A204.1 (cell line): ENCODE results near the gene NTN1.
"Not testable (repeated sequence)": the region's sequence is repeated elsewhere in the genome, so short reads cannot be mapped to it uniquely, and the experiment has no call there.

ENCODE experiments used
- FAIRE-seq: peaks from 2 replicates; lab custom pipeline; 2012; peaks lifted over from hg19 to GRCh38; lab: Jason Lieb, UNC

NTN1 gene

DNA sequence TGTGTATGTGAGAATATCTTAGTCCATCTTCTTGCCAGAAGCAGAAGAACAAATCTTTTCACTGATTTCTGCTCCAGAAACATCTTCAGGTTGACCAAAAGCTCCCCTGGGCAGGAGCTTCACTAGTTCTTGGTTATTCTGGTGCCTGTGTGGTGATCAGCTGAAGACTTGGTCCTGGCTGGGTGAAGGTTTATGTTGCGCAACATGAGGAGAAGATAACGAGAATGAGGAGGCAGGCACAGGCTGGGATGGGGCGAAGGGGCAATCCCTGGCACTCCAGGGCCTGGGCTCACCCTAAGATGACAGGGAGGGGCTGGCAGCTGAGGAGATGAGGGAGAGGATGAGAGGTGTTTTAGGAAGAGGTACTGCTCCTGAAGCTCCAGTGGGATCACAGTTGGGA lies 232.0 kb downstream of the NTN1 start:
- FAIRE-seq, result no peak

DNA sequence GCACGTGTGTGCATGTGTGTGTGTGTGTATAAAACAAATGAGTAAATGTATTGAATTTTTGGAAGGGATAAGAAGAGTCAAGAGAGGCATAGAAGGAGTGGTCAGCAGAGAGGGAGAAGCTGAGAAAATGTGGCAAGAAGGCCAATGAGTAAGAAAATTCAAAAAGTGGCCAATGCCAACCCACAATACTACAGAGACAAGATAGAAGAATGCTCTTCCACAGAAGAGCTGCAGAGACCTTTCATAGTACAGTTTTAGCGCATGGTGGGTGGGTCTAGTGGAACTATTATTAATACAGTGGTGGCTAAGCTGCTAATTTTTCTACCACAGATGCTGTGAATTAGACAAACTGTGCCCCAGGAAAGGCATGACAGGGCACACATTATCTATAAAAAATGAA lies 233.5 kb downstream of the NTN1 start:
- no peak for FAIRE-seq

DNA sequence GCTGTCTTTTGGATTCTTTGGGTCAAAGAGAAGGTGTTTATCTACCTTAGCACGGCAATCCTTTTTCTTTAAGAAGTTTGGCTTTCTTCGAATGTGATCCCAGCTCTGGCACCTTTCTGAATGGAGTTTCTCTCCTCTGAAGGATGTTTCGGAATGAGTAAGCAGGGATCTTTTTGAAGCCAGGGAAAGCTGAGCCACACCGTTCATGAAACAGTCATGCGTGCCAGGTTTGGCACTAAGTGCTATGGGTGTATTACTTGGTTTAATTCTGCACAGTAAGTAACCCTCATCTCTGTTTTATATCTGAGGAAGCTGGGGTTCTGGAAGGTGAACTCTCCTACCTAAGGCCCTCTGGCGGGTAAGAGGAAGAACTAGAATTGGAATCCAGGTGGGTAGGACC lies 234.5 kb downstream of the NTN1 start:
- FAIRE-seq, result no peak

DNA sequence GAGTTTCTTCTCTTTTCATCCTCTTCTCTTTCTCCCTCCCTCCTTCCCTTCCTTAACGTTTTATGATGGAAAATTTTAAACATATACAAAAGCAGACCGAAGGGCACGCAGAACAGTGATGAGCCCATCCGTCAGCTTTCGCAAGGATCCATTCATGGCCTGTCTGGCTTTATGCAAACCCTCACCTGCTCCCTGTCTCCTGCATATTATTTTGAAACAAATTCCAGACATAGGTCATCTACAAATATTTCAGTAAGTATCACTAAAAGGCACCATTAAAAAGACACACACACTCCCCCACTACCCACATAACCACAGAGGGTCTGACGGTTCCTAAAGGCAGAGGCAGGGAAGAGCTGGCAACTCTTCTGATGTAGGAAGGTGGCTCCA lies 235.0 kb downstream of the NTN1 start:
- FAIRE-seq, result no peak

DNA sequence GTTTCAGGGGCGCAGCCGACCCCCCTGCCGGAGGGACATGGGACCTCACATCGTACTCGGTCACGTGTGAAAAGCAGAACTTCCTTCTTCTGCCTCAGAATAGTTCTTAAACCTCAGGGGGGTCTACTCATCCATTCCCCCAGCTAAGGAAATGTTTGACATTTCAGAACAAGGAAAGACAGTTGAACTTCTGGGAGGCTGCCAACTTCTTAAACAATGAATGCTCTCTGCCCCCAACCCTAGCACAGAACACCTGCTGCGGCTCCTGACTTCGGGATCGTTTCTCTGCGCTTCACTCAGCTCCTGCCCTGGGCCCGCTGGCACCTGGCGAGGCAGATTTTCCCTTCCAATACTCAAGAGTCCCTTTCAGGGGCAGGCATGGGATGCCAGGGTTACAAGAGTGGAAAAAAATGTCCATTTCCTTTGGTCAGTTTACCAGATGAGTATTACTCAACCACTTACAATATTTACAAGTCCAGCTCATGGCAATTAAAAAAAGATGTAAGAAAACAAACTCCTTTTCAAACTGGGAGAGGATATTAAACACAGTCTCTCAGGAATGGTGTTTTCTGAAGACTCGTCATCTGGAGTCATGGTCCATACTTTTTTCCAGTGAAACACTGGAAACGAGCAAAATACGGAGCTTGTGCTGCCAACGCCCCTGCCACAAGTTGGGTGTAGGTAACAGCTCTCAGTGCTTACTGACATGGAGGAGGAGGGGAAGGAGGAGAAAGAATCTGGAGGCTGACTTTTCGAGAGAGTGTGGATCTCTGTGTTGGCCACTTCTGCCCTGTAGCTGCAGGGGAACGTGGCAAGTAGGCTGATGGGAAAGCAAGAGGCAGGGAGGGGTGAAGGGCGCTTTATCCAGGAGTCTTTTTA lies 235.7 kb downstream of the NTN1 start:
- FAIRE-seq, result no peak

DNA sequence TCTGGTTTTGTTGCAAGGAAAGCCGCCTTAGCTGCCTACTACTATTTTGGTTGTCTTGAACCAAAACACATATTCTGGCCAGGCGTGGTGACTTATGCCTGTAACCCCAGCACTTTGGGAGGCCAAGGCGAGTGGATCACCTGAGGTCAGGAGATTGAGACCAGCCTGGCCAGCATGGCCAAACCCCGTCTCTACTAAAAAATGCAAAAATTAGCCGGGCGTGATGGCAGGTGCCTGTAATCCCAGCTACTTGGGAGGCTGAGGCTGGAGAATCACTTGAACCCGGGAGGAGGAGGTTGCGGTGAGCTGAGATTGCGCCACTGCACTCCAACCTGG lies 236.3 kb downstream of the NTN1 start:
- not testable (repeated sequence) for FAIRE-seq

DNA sequence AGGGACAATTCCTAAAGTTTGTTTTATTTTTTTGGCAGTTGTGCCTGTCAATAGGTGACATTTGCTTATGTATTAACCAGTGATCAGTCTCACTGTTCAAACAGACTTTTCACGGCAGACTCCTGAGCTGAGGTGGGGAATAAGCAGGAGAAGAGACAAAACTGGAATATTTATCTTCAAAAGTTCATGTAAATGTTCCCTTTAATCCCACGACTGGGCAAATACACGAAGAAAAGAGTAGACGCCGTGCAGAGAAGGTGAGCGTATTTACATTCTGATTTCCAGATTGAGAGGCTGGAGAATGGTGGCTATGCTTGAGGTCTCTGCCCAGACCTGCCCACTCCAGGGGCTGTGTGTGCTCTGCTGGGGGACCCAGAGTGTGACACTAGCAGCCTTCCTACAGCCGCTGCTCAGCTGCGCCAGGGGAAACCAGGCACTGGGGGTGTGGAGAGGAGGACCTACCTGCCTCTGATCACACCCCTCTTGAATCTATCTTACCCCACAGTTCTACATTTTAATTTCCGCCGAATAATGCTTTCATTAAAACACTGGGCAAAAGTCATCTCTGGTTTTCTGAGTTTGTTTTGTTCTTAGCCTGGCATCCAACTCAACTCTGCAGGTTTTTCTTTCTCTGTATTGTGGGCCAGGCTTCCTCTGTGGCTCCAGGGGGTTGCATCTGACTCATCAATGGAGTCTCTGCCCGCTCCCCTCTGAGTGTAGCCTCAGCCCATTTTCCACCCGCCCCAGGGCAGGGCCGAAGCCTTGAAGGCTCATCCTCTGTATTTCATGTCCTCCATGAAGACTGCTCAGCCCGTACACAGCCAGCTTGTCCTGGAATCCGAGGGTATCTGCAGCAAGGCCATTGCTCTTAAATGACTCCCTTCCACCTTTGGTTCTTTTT lies 237.1 kb downstream of the NTN1 start:
- FAIRE-seq, result no peak

DNA sequence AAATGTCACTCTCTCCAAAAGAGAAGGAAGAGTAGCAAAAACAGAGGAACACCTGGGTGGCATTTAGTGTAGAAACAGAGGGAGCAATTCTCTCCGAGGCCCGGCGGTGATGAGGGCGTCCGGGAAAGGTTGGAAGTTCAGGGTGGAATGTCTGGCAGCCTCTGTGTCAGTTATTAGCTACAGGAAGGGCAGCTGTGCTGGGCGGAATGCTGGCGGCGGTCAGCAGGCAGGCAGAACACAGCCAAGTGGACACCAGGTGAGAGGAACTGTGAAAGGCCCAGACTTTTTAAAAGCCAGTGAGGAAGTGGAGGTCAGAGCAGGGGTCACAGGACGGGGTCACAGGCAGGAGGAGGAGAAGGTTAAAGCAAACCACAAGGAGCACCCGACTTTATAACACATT lies 238.1 kb downstream of the NTN1 start:
- no peak for FAIRE-seq

DNA sequence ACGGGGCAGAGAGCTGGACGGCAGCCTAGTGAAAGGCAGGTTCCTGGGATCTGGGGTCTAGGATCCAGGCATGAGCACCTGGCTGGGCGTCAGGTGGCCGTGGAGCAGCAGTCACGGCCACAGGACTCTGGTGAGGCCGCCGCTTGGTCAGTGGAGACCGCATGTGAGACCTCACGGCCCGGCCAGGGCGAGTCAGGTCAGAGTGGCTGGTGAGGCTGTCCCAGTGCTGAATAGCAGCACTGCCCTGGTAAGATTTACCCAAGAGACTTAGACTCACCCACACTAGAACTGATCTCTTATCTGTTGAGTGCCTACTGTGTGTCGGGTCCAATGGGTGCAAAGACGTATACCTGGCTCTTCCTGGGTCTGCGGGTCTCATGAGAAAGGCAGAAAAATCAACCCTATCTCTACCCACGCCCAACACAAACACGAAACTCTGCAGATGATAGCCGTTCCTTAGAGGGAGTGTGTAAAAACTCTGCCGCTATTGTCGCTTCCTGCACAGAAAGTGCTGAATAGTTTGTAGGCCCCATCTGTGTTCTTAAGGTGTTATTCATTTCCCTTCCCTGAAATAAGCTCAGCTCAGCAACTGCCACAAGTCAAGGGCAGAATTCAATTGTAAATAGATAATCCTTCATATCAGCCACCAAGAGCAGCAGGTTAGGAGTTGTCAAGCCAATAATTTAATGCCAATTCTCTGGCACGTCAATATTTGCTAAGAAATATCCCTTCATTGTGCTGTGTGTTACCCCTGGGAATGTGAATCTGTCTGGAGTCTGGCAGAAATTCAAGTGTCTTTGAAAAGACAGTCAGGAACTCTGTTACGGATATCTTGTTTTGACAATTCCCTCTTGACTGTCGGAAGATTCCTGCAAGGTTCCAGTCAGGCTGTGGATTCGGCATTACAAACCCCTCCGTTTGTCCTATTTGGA lies 240.0 kb downstream of the NTN1 start:
- FAIRE-seq, result no peak

DNA sequence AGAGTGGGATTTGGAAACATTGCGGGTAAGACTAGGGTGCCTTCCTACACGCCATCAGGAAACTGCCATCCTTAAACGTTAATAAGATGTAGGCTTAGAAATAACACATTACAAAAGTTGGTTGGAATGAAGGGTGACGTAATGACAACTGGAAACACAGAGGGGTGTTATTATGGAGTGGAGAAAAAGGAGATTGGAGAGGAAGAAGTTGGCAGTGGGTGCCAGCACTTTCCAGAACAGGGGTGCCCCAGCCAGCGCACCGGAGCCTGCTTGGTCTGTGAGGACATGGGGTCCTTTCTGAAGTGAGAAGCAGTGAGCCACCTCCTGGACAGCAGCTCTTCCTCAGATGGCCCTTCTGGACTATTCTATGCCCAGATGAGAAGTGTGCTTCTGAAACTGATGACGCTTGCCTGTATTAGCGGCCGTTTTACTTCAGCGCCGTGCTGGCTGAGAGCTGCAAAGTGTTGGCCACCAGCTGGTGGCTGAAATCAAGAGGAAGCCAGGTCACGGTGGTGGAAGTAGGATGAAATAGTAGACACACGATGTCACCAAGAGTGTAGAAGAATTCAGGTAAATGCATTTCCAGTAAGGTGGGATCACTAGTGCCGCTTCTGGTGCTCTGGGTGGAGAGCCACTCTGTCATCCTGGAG lies 244.8 kb downstream of the NTN1 start:
- FAIRE-seq, result no peak

DNA sequence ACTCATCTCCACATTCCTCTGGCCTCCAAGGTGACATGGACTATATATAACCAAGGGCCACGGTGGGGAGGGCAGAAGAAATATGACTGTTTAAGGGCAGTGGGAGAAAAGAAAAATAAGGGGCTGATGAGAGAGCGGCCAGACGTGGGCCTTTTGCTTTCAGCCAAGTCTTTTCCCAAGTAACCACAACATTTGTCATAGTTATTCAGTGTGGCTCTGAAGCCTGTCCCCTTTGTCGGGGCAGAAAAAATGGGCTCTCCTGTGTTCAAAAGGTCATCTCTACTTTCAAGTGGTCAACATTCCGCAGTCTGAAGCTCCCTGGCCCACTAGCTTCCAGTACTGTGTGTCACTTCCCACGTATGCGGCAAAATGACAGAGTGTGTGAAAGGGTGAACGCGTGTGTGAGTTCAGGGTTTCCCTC lies 245.4 kb downstream of the NTN1 start:
- no peak for FAIRE-seq

DNA sequence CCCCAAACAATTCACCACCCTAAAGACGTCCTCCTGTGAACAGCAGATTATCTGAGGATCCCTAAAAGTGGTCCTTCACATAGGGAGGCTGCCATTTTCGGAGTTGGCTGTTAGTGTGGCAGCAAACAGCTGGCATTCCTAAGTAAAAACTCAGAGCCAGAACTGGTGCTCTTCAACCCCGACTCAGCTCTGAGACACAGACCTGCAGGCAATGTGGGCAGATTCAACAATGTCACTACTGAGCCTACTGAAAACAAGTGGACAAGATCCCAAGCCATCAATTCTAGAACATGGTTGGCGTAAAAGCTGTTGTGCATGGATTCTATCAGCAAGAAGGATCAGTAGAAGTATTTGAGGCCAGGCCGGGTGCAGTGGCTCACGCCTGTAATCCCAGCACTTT lies 247.2 kb downstream of the NTN1 start:
- FAIRE-seq, result no peak

DNA sequence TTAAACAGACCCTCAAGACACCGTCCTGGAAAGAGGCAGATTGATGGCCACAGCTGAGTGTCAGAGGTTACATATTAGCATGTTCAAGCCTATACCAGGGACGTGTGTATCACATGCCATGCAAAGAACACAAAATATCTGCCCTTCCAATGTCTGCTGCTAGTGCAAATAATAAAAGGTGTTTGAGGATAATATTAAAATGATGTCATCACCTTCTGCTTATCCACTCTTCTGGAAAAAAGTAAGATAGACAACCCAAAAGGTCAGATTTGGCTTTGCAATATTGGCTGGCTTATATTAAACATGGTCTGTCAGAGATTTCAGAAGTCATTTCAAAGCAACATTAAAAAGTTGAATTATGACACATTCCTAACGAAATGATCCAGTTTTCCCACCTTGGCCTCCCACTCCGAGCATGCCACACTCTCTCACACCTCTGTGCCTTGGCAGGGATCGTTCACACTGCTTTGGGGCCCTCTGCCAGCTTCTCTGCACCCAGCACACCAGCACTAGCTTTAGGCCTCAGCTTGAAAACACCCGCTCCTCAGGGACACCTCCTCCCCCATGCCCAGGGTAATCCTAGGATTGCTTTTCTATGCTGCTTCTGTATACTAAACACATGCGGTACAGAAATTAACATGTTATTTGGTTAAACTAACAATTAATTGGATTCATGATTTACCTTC lies 248.2 kb downstream of the NTN1 start:
- no peak for FAIRE-seq

DNA sequence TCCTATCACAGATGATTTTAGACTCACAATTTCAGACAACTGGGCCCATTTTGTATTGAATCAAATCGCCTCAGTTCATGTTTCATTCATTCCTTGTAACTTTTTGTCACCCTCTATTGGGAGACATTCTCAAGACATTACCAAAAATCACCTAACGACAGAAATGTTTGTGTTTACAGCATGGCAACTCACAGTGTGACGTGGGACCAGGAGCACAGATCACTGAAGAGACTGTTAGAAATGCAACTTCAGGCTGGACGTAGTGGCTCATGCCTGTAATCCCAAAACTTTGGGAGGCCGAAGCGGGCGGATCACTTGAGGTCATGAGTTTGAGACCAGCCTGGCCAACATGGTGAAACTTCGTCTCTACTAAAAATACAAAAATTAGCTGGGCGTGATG lies 249.6 kb downstream of the NTN1 start:
- no peak for FAIRE-seq

DNA sequence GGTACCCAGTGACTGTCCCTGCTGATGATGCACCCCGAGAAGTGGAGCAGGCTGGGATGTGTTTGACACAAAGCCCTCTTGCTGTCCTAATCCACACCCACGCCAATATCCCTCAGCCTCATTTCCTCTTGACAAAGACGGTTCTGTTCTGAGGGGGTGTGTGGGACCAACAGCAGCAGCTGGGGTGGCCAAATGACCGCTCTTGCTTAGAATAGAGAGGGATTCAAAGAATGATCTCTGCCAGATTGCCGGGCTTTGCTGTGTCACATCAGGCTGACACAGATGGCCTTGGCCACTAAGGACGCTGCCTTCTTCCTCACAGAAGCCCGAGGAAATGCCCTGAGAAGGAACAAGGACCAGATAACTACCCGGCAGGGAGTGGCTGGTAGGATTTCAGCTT lies 250.7 kb downstream of the NTN1 start:
- no peak for FAIRE-seq

DNA sequence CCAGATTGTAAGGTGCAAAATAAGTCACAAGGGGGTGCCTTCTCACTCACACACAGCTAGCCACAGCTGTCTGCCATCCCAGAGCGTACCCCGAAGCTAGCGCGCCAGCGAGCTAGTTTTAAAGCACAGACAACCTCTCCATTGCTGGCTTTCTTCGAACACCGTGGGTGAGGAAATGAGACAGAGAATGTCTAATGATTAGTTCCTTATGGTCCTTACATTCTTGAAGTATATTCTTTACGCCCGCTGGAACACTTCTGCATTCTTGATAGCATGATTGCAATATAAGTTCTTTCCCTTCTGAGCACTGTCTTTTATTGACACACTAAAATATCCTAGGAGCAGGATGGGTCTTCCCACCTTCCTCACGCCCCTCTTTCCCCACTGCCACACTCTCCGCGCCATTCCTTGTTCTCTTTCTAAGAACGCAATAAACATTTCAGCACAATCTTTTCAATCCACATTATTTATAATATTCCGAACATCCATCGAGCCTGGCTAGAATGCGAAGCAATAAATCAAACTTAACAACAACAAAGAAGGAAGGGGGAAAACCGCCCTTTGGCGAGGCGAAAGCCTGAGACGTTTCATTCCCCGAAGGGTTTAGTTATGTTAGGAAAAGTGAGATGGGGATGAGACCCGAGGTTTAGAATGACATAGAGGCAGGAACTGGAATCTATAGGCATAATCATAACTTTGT lies 251.3 kb downstream of the NTN1 start:
- FAIRE-seq, result no peak

DNA sequence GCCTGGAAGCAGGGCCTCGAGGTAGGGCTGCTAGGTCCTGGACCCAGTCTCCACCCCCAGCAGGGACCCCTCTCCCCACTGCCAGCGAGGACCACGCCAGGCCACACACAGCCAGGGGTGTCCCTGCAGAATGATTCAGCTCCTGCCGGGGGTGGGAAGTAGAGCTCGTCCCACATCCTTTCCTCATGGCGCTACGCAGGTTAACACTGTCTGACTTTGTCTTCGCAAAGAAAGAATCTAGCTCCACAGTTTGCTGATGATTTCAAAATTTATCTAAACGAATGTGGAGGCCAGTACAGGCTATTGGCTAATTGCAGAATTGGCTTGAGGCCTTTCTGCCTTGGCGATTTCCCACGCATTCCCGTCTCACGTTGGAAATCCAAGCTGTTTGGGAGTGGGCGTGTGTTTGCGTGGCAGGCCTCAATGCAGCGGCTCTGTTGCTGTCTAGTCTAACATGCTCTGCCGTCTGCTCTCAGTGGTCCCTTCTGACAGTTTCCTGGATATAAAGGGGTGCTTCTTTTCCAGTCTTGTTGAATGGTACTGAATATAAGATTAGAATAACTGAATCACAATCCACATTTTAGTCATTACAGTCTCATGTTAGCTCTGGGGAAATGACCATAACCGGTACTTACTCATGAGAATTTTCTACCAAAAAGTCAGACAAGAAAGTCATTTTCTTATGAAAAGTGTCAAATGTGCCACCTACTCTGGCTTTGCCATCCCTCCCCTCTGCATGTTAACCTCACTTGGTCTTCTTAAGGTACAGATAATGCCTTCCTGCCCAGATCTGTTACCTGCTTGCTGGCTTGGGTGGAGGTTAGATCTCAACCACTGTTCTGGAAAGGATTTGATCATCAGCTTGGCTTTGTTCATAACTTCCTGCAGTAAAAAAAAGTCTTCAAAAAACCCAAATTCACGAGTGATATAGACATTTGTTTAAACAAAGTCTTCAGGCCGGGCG lies 252.4 kb downstream of the NTN1 start:
- no peak for FAIRE-seq

DNA sequence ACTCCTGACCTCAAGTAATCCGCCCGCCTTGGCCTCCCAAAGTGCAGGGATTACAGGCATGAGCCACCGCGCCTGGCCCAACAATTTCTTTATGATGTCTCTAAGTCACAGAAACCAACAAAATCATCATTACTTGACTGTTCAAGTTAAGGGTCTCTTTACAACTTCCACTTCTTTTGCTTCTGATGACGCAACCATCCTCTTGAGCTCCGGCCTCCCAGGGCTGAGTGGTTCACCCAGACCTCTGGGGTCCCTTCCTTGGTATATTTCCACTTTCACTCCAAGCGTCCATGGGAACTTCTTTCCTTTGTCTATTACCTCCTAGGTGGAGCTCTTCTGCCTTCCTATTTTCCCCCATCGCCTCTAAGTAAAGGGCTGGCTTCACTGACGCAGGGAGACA lies 253.7 kb downstream of the NTN1 start:
- FAIRE-seq, result no peak

DNA sequence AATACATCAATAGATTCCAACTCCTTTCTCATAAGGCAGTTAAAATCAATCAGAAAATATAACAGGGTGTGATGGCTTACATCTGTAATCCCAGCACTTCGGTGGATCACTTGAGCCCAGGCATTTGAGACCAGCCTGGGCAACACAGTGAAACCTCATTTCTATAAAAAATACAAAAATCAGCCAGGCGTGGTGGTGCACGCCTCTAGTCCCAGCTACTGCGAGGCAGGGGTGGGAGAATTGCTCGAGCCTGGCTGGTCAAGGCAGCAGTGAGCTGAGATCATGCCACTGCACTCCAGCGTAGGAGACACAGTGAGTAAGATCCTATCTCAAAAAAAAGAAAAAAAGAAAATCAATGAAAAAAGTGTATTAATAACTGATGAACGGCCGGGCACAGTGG lies 258.6 kb downstream of the NTN1 start:
- no peak for FAIRE-seq

DNA sequence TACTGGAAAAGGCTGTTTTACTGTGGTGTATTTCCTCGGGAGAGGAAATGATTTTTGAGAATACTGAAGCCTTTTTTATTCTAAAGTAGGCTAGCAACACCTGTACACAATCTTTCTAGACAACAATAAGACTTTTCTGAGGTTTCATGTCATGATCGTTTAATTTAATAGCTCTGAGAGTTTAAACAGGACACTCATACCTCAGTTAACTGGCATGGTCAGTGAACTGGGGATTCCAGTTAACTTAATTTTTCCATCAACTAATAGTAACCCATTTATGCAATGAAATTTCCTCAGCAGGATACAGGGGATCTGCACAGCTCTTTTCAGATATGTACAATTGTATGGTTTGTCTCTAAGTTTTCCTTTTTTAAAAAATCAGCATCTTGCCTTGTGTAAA lies 262.6 kb downstream of the NTN1 start:
- no peak for FAIRE-seq
